NOMO-1 (cell line): ENCODE results near the gene NCR2.
"Not testable (repeated sequence)": the region's sequence is repeated elsewhere in the genome, so short reads cannot be mapped to it uniquely, and the experiment has no call there.

Experiments used
- DNase-seq, 2 experiments: peaks; one replicate each; lab custom pipeline; 2025; ENCODE audit not compliant: unreplicated experiment in 2 of 2; lab: John Stamatoyannopoulos, UW

The NCR2 gene

DNA sequence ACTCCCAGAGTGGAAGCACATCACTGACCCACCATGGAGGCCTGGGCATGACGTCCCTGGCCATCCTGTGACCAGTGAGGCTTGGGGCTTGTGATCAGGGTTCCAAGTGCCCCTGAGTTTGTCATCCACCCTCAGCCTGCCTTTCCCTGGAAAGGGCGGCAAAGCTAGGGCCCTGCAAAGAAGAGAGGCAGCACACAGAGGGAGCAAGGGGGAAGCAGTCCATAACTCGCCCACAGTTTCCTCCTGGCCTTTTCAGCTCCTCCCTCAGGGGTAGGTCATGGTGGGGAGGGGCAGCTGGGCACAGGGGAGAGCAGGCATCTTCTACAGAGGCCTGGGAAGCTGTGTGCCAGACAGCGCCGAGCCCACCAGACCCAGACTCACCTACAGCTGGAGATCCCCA, at the start of gene NCR2:
Gene NCR2, plus strand, starts transcription at position 313 of the 400 bp plus-strand sequence. CDS start 269 bp downstream, outside the sequence.
- DNase-seq, result no peak

DNA sequence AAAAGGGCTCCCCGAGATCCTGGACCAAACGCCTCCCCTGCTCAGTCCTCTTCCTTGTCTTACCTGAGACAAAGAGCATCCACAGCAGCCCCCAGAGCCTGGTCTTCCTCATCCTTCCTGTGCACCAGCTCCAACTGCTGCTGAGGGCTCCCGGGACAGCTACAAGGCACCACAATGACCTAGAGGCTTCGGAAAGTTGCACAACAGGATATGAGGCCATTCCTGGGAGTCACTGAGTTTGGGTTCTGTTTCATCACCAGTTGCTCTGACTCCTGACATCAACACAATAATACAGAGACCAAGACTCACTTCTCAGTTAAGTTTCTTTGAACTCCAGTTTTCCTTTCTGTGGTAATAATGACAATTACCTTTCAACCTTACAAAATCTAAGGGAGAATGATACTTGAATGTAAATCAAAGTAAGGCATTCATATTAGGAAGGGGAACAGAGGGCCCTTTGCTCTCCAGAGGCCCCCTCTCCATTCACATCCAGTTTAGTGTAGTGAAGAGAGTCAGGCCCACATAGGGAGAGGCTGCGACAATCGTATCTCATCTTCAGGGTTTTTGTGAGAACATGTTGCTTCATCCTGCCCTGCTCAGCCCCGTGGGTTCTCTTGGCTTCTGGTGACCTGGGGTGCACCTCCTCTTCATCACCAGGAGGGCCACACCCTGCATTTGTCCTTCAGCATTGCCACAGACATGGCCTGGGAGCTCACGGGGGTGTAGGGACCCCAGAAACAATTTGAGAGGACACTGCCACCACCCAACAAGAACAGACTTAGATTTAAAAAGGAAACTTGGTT, 48.7 kb upstream of the NCR2 start, which contains the start of gene TREM1:
Gene TREM1, minus strand, starts transcription at position 139 of the 803 bp plus-strand sequence. Its CDS starts 27 bp downstream, at position 112.
- peak; percentile 78 to 89 for DNase-seq

GRCh38 chr6:41288030-41288753, 47.2 kb upstream of the NCR2 start:
- no peak for DNase-seq

DNA sequence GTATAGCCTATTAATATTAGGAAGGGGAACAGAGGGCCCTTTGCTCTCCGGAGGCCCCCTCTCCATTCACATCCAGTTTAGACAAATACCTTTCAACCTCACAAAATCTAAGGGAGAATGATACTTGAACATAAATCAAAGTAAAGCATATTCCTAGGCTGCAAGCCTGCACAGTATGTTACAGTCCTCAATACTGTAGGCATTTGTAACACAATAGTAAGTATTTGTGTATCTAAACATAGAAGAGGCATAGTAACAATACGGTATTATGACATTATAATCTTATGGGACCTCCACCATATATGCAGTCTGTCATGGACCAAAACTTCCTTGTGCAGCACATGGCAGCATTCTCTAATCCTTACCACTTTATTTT, 46.7 kb upstream of the NCR2 start:
- DNase-seq, result no peak

GRCh38 chr6:41289815-41290214, 45.6 kb upstream of the NCR2 start:
- no peak for DNase-seq

- DNase-seq, result no peak
These were observed 43.7 kb upstream of the NCR2 start for GRCh38 chr6:41291717-41292116.

- no peak for DNase-seq
These were observed 41.1 kb upstream of the NCR2 start for GRCh38 chr6:41294214-41294872.

- not testable (repeated sequence) for DNase-seq
These were observed 38.2 kb upstream of the NCR2 start for GRCh38 chr6:41297248-41297647.

DNA sequence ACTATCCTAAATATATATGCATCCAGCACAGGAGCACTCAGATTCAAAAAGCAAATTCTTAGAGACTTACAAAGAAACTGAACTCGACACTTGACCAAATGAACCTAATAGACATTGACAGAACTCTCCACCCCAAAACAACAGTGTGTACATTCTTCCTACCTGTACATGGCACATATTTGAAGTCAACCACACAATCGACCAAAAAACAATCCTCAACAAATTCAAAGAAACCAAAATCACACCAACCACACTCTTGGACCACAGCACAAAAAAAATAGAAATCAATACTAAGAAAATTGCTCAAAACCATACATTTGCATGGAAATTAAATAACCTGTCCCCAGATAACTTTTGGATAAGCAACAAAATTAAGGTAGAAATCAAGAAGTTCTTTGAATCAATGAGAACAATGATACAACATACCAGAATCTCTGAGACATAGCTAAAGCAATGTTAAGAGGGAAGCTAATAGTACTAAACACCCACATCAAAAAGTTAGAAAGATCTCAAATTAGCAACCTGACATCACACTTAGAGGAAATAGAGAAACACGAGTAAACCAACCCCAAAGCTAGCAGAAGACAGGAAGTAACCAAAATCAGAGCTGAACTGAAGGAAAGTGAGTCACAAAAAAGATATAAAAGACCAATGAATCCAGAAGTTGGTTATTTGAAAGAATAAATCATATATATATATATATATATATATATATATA, 36.5 kb upstream of the NCR2 start:
- DNase-seq, result peak; percentile 21 to 62

DNA sequence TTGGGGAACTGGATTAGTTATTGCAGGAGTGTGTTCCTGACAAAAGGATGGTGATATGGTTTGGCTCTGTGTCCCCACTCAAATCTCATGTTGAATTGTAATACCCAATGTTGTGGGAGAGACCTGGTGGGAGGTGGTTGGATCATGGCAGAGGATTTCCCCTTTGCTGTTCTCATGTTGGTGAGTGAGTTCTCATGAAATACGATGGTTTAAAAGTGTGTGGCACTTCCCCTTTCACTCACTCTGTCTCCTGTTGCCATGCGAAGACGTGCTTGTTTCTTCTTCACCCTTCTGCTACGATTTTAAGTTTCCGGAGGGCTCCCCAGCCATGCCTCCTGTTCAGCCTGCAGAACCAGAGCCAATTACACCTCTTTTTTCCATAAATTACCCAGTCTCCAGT, 32.8 kb upstream of the NCR2 start:
- DNase-seq, result peak; percentile 53 to 61

DNA sequence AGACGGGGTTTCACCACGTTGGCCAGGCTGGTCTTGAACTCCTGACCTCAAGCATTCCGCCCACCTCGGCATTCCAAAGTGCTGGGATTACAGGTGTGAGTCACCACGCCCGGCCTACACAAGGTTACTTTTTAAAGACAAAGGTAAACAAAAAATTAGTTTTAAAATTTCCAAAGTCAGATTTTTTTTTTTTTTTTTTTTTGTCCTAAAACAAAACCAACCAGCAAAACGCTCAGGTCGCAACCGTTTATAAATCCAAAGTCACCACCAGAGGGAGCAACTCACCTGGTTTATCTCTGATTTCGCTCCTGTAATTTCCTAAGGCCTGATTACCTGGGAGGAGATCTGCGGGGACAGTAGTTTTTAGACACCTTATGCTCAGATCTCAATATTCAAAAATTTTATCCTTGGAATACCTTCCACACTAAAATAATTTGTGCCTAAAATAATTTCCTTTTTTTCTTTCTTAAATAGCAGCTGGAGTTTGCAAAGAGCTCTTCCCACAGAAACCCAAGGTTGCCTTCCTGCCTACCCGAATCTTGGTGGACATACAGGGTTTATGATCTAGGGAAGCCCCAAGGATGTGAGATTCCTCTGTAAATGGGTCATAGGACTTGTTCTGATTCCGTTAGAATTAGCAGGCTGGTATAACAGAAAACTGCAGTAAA, 29.1 kb upstream of the NCR2 start:
- peak; percentile 7 to 15 for DNase-seq

GRCh38 chr6:41315203-41315602, 20.2 kb upstream of the NCR2 start:
- no peak for DNase-seq

DNA sequence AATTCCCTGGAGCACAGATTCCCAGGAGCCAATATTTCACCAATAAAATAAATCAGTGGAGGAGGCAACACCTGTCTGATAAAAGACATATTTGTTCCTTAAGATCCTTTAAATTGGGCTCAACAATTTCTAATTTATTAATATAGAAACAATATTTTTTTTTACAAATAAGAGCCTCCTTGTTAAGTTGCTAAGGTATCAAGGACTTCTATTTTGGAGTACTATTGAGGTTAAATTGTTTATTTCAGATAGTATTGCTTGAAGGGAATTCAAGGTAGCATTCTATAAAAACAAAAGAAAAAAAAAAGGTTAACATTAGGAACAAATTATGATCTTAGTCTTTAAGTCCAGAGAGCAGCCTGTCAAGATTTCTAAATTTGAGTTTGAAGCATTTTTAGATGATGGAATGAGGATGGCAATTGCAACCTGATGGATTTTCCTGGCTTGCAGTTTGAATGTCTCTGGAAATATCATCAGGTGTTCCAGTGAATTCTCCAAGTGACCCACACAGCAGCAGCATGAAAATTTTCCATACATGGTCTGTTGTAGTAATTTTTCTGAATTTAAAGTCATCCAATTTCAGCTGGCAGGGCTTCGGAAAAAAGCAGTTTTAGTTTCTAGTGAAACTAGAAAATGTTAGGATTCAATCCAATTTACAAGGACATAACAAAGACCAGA, 19.3 kb upstream of the NCR2 start:
- DNase-seq, result no peak

DNA sequence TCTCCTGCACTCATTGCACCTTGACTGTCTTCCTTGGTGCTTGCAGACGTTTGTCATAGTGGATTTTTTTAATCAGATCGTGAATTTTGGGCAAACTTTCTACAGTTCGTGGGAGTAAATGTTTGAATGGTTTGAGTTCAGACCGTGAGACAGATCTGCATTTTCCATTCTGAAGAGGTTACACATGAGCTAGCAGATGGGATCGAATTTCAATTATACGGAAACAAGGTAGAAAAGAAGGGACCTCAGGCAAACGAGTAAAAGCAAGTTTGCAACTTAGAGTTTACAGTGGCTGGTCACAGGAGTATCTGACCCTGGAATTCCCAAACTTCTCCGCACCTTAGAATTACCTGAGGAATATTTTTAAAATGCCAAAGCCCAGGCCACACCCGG, 17.2 kb upstream of the NCR2 start:
- DNase-seq, result no peak

- DNase-seq, result peak; percentile 78 to 82
These were observed 16.5 kb upstream of the NCR2 start for GRCh38 chr6:41318654-41319565.

DNA sequence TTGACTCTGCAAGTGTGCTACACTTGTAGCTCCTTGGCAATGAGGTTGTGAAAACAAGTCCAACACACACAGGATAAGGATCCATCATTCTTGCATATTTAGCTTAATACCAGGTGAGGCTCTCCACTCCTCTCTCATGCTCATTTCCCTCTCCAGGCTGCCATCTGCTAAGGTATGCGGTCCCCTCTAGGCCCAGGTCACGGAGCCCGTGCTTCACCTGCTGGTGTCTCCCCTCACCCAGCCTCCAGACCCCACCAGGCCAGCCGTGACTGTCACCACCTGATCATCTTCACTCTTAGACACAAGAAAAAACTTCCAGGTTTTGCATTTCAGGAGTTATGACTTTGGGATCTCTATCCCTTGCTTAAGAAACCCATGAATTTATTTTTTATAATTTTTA, 14.2 kb upstream of the NCR2 start:
- DNase-seq, result no peak

- no peak for DNase-seq
These were observed 9.9 kb upstream of the NCR2 start for GRCh38 chr6:41325446-41326066.

- DNase-seq, result no peak
These were observed 9.3 kb upstream of the NCR2 start for GRCh38 chr6:41326092-41326491.
